ENCODE data around the gene FOXL2.
"Not testable (repeated sequence)": the region's sequence is repeated elsewhere in the genome, so short reads cannot be mapped to it uniquely, and the experiment has no call there.

Gene FOXL2

GRCh38 chr3:138923531-138923994 lies 23.4 kb downstream of the FOXL2 start:
- peak; percentile 74 to 97 for DNase-seq

GRCh38 chr3:138922400-138922799 lies 24.5 kb downstream of the FOXL2 start:
- DNase-seq = not testable (repeated sequence)

- DNase-seq = no peak
Measured at GRCh38 chr3:138921316-138922292, 25.3 kb downstream of the FOXL2 start.

DNA sequence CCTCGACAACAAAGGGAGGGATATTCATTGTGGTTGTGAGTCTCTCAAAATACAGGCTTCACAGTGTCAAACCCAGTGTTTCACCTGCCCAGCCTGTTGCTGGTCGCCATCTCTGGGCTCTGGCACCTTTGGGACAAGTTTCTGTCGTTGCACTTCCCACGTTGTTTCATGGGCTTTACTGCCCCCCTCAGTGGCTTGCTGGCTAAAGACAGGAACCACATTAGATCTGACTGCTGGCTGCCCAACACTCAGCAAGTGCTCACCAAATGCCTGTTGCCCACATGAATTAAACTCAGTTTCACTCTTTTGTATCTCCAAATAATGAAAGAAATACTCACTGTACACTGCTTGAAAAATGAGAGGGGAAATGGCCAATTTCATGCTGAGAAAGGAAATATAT lies 27.6 kb downstream of the FOXL2 start:
- no peak for DNase-seq

DNA sequence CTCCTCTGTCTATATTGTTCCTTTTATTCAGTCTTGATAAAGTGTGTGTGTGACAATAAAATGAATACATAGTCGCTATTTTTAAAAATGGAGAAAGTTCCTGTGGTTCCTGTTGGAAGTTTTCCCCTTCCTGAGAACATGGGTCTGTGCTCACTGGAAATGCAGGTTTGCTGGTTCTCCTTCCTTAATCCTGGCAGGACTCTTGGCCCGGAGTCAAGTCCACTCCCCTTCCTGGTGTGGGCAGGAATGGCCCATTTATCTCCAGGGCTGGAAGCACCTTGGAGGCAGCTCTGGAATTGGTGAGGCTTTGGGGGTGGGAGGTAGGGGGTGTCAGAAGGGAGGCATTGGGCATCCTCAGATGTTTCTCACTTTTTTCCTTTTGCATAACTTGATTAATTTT lies 30.1 kb downstream of the FOXL2 start:
- DNase-seq = no peak

GRCh38 chr3:138915503-138916498 lies 31.1 kb downstream of the FOXL2 start:
- DNase-seq = peak; percentile 92 to 95

DNA sequence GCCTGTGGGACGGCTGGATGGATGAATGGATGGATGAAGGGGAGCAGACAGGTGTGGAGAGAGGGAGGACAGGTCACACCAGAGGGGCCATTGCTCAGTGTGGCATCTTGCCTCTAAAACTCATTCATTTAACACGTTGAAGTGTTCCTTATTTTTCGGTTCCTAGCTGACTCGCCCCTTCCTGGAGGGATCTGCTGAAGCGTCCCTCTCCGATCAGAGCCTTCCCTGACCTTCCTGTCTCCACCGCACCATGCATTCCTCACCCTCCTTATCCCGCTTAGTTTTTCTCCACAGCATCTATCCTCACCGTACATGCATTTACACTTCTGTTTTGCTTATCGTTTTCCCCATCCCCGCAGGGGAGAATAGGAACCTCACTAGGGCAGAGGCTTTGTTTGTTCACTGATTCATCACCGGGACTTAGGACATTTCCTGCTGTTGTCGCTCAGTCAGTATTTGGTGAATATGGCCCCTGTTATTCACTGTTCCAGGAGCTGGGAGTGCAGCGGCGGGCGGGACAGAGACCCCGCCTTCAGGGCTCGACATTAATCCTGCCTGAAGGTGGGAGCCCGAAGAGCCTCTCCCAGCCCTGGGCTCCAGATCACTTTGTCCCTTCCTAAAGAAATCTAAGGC lies 32.0 kb downstream of the FOXL2 start:
- peak; percentile 68 to 73 for DNase-seq

- no peak for DNase-seq
Measured at GRCh38 chr3:138913766-138914165, 33.2 kb downstream of the FOXL2 start.

DNA sequence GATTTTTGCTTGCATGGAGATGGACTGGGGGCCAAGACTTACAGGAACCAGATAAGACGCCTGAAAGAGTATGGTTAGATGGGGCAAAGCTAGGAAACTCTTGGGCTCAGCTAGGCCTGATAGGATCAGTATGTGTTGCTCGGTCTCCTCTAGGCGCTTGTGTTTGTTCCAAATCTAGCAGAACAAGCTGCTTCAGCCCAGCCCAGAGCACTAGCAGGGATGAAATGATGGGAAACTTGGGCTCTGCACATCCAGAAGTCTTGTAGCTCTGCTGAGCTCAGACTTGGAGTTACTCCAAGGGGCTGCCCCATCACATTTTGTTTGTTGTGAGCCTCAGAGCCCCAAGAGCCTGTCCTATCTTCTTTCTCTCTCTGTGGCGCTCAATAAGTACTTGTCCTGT lies 34.7 kb downstream of the FOXL2 start:
- DNase-seq = no peak

- DNase-seq = no peak
Measured at GRCh38 chr3:138911621-138912020, 35.3 kb downstream of the FOXL2 start.

DNA sequence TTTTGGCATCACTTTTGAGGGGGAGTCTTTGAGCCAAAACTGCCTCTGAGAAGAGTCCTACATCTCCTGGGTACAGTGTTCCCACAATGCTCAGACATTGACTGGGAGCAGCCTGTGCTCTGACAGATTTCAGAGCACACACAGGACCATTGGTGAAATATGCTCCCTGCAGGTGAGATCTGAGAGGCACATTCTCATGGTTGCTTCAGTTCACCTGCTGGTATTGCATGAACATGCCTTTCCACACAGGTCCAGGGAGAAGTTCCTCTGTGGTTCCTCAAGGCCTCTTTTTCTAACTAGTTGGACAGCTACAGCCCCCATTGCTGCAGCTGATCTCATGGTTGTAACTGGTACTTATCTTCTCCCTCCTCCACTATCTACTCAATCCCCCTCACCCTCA lies 37.0 kb downstream of the FOXL2 start:
- DNase-seq = no peak

DNA sequence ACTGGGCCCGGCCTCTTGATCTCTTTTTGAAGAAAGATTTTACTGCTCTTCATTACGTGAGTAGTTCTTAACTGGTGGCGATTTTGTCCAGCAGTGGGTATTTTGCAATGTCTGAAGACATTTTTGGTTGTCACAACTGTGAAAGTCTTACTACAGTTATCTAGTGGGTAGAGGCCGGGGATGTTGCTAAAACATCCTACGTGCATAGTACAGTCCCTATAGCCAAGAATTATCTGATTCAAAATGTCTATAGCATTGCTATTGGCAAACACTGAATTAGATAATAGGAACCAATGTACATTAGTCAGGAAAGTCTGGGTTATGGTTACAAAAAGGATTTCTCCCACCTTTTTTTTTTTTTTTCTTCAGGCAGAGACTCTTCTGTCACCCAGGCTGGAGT lies 38.1 kb downstream of the FOXL2 start:
- DNase-seq = peak; percentile 70 to 91

- peak; percentile 52 to 66 for DNase-seq
Measured at GRCh38 chr3:138907539-138907938, 39.4 kb downstream of the FOXL2 start.

- DNase-seq = peak in 1 of 2 donors; percentile 43
Measured at GRCh38 chr3:138902171-138902570, 44.8 kb downstream of the FOXL2 start.

DNA sequence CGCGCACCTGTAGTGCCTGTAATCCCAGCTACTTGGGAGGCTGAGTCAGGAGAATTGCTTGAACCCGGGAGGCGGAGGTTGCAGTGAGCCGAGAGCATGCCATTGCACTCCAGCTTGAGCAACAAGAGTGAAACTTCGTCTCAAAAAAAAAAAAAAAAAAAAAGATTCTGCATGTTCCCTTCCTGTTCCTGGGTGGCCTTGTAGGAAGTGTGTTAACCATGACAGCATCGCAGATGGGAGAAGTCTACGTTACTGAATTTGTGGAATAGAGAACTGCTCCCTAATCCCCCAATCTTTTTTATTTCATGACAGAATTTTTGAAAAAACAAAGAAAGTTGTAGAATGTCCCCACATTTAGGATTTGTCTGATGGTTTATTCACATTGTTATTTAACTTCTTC lies 45.4 kb downstream of the FOXL2 start:
- DNase-seq = peak; percentile 53 to 75

DNA sequence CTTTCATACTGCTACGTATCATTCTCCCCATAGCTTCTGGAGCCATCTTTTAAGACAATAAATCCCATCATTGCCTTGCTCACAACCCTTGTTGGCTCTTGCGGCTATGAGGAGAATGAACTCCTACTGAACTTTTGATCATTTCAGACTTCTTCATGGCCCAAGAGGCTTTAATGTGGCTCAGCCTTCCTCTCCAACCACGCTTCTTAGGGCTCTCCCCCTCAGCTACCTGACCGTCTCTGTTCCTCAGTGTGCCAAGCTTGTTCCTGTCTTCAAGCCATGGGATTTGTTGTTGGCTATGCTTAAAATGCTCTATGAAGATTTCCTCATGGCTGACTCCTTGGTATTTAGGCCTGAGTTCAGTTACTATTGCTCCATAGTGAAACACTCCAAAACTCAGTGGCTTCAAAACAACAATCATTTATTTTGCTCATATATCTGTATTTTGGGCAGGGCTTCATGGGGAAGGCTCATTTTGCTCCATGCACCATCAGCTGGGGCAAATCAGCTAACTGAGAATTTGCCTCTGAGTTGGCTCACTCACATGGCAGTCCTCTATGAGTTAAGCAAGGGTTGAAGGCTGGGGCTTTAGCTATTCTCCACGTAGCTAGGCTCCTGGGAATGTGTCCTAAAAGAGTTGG lies 47.5 kb downstream of the FOXL2 start:
- DNase-seq = no peak

DNA sequence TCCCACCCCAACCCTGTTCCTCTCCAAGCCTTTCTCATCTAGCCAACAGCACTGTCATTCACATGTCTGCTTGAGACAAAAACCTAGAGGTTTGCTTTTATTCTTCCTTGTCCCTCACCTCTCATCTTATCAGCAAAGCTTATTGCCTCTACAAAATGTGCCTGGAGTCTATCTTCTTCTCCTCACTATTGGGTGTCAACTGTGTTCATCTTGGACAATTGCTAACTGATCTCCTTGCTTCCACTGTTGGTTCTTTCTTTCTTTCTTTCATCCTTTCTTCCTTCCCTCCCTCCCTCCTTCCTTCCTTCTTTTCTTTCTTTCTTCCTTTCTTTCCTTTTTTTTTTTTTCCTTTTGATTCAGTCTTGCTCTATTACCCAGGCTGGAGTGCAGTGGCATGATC lies 48.2 kb downstream of the FOXL2 start:
- no peak for DNase-seq

DNA sequence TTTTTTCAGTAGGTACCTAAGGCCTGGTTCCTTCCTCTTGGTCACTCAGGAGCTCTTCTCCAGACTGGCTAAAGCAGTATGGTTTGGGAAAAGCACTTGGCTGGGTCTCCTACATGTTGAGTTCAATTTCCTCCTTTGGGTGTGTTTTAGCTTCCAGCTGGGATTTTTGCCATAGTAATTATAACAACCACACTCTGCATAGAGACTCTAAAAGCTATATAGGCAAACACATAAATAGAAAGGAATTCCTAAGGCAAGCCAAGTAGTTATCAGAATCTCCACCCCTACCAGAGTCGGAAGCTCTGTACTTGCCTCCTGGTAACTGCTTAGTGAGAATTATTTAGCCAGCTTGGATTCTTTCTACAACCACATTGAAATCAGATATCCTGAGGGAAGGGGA lies 48.6 kb downstream of the FOXL2 start:
- DNase-seq = no peak

Data from inflammatory macrophage treated with lipopolysaccharide for 1 hour (primary cell).